ENCODE results near the gene GPC6.

- TF ChIP-seq EZH2 (IDR thresholded peaks at IDR 0.05; ENCODE audit: insufficient read depth, poor library complexity, severe bottlenecking), result no peak
- no peak for TF ChIP-seq EZH2phosphoT487 (IDR thresholded peaks at IDR 0.05; ENCODE audit: insufficient read depth, low read depth)
Measured at GRCh38 chr13:93296584-93296983, 70.0 kb downstream of the GPC6 start.

Measured in GM23248 (cell line).